HCT116 (cell line): ENCODE measurements around the gene BCAR3.

Experiments used
- CEBPB ChIP-seq: IDR thresholded peaks from 2 replicates; pipeline ENCODE4 v1.6.1; 2012; ENCODE audit warnings: low read depth
- JUND ChIP-seq: IDR thresholded peaks from 2 replicates; pipeline ENCODE4 v1.6.1; 2012
- POLR2A ChIP-seq: IDR thresholded peaks from 2 replicates; pipeline ENCODE4 v1.7.0; 2011; ENCODE audit warnings: borderline replicate concordance; ENCODE audit not compliant: insufficient read depth, insufficient read length; ENCODE audit errors: extremely low read depth
- POLR2AphosphoS5 ChIP-seq: IDR thresholded peaks from 2 replicates; pipeline ENCODE4 v1.6.1; 2011; ENCODE audit warnings: mild to moderate bottlenecking, low read depth, low read length, moderate library complexity
- RAD21 ChIP-seq: IDR thresholded peaks from 2 replicates; pipeline ENCODE4 v1.6.1; 2012; ENCODE audit warnings: low read depth, mild to moderate bottlenecking
- REST ChIP-seq: IDR thresholded peaks from 2 replicates; pipeline ENCODE4 v1.6.1; 2012; ENCODE audit warnings: low read depth
- SRF ChIP-seq: IDR thresholded peaks from 2 replicates; pipeline ENCODE4 v1.6.1; 2012; ENCODE audit warnings: low read depth
- YY1 ChIP-seq: IDR thresholded peaks from 2 replicates; pipeline ENCODE4 v1.6.1; 2011; ENCODE audit warnings: low read length, low read depth, moderate library complexity, mild to moderate bottlenecking; ENCODE audit not compliant: insufficient replicate concordance; ENCODE audit errors: extremely low read depth
- ZNF274 ChIP-seq: fragments of 200-500 bp; sonication (Bioruptor generic); IDR thresholded peaks from 2 replicates; pipeline ENCODE4 v1.6.1; 2014; ENCODE audit warnings: mild to moderate bottlenecking, low read depth, low read length, inconsistent platforms
- TF ChIP-seq, protein P1 (sequence below), 3 experiments: fragments of 200-600 bp in 1 of 3; sonication (generic) in 1 of 3; IDR thresholded peaks in 2 of 3; conservative IDR thresholded peaks in 1 of 3; 2 replicates each; pipeline ENCODE4 v1.5.1; 2012 to 2017; ENCODE audit warnings: low read depth in 2 of 3, low read length in 2 of 3, antibody characterized with exemption in 1 of 3, borderline replicate concordance in 1 of 3, control low read depth in 1 of 3, mild to moderate bottlenecking in 1 of 3, mixed read lengths in 1 of 3, mixed run types in 1 of 3, moderate library complexity in 1 of 3; ENCODE audit not compliant: insufficient read depth in 1 of 3
- TF ChIP-seq, protein P2 (sequence below): IDR thresholded peaks from 2 replicates; pipeline ENCODE4 v1.6.1; 2012

DNA sequence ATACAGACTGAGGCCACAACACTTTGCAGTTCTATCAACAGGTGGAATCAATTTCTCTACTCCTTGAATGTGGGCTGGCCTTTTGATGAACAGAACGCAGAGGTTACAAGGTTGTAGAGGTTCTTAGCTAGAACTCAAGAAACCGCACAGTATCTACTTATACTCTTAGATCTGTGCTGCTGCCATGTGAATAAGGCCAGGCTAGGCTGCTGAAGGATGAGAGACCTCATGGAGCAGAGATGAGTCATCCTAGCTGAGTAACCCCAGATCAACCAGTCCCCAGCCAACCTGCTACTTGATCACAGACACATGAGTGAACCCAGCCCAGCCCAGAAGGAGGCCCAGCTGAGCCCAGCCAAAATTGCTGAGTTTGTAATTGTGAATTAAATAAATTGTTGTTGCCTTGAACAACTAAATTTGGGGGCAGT, 35.3 kb upstream of the BCAR3 start:
- TF ChIP-seq YY1 (no peak), CEBPB (no peak), ZNF274 (no peak), REST (no peak), RAD21 (no peak), POLR2A (no peak), SRF (no peak), JUND (peak; percentile 71), POLR2AphosphoS5 (no peak)
- TF ChIP-seq, protein P1, sequence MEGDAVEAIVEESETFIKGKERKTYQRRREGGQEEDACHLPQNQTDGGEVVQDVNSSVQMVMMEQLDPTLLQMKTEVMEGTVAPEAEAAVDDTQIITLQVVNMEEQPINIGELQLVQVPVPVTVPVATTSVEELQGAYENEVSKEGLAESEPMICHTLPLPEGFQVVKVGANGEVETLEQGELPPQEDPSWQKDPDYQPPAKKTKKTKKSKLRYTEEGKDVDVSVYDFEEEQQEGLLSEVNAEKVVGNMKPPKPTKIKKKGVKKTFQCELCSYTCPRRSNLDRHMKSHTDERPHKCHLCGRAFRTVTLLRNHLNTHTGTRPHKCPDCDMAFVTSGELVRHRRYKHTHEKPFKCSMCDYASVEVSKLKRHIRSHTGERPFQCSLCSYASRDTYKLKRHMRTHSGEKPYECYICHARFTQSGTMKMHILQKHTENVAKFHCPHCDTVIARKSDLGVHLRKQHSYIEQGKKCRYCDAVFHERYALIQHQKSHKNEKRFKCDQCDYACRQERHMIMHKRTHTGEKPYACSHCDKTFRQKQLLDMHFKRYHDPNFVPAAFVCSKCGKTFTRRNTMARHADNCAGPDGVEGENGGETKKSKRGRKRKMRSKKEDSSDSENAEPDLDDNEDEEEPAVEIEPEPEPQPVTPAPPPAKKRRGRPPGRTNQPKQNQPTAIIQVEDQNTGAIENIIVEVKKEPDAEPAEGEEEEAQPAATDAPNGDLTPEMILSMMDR (IDR thresholded peaks at IDR 0.05 in 2 of 3, conservative IDR thresholded peaks at IDR 0.05 in 1 of 3; ENCODE audit: borderline replicate concordance in 1 of 3, insufficient read depth in 1 of 3, low read depth in 2 of 3, low read length in 2 of 3): no peak
- TF ChIP-seq, protein P2, sequence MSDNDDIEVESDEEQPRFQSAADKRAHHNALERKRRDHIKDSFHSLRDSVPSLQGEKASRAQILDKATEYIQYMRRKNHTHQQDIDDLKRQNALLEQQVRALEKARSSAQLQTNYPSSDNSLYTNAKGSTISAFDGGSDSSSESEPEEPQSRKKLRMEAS: peak; percentile 47; the same call in 1 of the 2 replicates
